ENCODE data around the gene MYL5. TPM values are rescaled to one million over a fixed set of nuclear protein-coding genes. Genes with fewer than 3 reads are reported as not detected.
"Not testable (repeated sequence)": the region's sequence is repeated elsewhere in the genome, so short reads cannot be mapped to it uniquely, and the experiment has no call there.

Gene MYL5
- total RNA-seq, 4 donors from 2014 or later, result 4.6 to 9.9 TPM; not detected in 2

GRCh38 chr4:637536-638280, 36.6 kb upstream of the MYL5 start:
- intact Hi-C loops (cut with DNase I; ENCODE audit: low total_unique reads), result no loop called here
- Histone ChIP-seq H3K4me3 (no peak overlapping the region), H3K27ac (no peak overlapping the region), H3K27me3 (no peaks in the 10 kb centered on the region), H3K4me1 (no peaks in the 10 kb centered on the region), H3K36me3 (no peaks in the 10 kb centered on the region), H3K9me3 (no peaks in the 10 kb centered on the region)
- no peak for TF ChIP-seq POLR2A (IDR thresholded peaks at IDR 0.05)
- no peak for TF ChIP-seq CTCF (IDR thresholded peaks at IDR 0.05)
- DNase-seq, result no peak

GRCh38 chr4:642366-642765, 32.0 kb upstream of the MYL5 start:
- H3K4me3 ChIP-seq; DNase-seq; H3K27ac ChIP-seq; H3K27me3 ChIP-seq; intact Hi-C loops (cut with DNase I; ENCODE audit: low total_unique reads); H3K4me1 ChIP-seq; H3K9me3 ChIP-seq; H3K36me3 ChIP-seq: not testable (repeated sequence)

GRCh38 chr4:646460-646859, 27.9 kb upstream of the MYL5 start:
- no peaks in the 10 kb centered on the region for H3K27me3 ChIP-seq
- H3K36me3 ChIP-seq, result no peaks in the 10 kb centered on the region
- TF ChIP-seq POLR2A (IDR thresholded peaks at IDR 0.05) (no peak), CTCF (IDR thresholded peaks at IDR 0.05) (no peak)
- H3K4me3 ChIP-seq, result no peak overlapping the region
- no peak overlapping the region for H3K27ac ChIP-seq
- no peak for DNase-seq
- no peaks in the 10 kb centered on the region for H3K4me1 ChIP-seq
- intact Hi-C loops (cut with DNase I; ENCODE audit: low total_unique reads), result no loop called here
- H3K9me3 ChIP-seq, result no peaks in the 10 kb centered on the region

GRCh38 chr4:647481-647880, 26.9 kb upstream of the MYL5 start:
- Histone ChIP-seq H3K27ac (no peak overlapping the region), H3K36me3 (no peaks in the 10 kb centered on the region), H3K9me3 (no peaks in the 10 kb centered on the region), H3K4me3 (no peak overlapping the region), H3K27me3 (no peaks in the 10 kb centered on the region), H3K4me1 (no peaks in the 10 kb centered on the region)
- TF ChIP-seq POLR2A (IDR thresholded peaks at IDR 0.05), result no peak
- TF ChIP-seq CTCF (IDR thresholded peaks at IDR 0.05), result no peak
- intact Hi-C loops (cut with DNase I; ENCODE audit: low total_unique reads), result no loop called here
- no peak for DNase-seq

- TF ChIP-seq POLR2A (IDR thresholded peaks at IDR 0.05), result no peak
- TF ChIP-seq CTCF (IDR thresholded peaks at IDR 0.05), result no peak
- no peaks in the 10 kb centered on the region for H3K4me1 ChIP-seq
- H3K27me3 ChIP-seq, result no peaks in the 10 kb centered on the region
- H3K27ac ChIP-seq, result no peak overlapping the region
- H3K36me3 ChIP-seq, result no peaks in the 10 kb centered on the region
- no peak overlapping the region for H3K4me3 ChIP-seq
- no peak for DNase-seq
- intact Hi-C loops (cut with DNase I; ENCODE audit: low total_unique reads), result no loop called here
- H3K9me3 ChIP-seq, result no peaks in the 10 kb centered on the region
Observed at GRCh38 chr4:648579-649292, 25.6 kb upstream of the MYL5 start.
